ENCODE data around the gene SEC14L2. TPM values are rescaled to one million over a fixed set of nuclear protein-coding genes. Genes with fewer than 3 reads are reported as not detected.
"Not testable (repeated sequence)": the region's sequence is repeated elsewhere in the genome, so short reads cannot be mapped to it uniquely, and the experiment has no call there.

Gene SEC14L2
- total RNA-seq, 4 donors from 2014 or later = 10.0 to 29.1 (median 12.4) TPM

DNA sequence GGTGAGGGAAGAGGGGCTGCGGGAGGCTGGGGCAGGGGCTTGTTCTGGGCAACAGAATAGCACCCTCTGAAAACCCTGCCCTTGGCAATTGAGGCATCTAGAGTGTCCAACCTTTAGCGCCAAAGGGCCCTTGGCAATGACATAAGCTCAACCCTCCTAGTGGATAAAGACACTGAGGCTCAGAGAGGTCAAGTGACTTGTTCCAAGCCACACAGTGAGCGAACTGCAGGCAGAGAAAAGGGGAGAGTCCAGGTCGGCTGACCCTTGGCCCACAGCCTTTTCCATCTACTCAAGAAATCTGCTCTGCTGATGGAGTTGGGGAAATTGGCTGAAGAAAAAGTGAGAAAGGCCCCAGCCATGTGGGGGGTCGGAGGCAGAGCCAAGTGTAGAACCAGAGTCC lies 2.9 kb downstream of the SEC14L2 start:
- peaks cover 0 to 17% of the 10 kb centered on the region in 2 donors for H3K27me3 ChIP-seq
- no peak for TF ChIP-seq POLR2A (IDR thresholded peaks at IDR 0.05)
- TF ChIP-seq, protein P1, sequence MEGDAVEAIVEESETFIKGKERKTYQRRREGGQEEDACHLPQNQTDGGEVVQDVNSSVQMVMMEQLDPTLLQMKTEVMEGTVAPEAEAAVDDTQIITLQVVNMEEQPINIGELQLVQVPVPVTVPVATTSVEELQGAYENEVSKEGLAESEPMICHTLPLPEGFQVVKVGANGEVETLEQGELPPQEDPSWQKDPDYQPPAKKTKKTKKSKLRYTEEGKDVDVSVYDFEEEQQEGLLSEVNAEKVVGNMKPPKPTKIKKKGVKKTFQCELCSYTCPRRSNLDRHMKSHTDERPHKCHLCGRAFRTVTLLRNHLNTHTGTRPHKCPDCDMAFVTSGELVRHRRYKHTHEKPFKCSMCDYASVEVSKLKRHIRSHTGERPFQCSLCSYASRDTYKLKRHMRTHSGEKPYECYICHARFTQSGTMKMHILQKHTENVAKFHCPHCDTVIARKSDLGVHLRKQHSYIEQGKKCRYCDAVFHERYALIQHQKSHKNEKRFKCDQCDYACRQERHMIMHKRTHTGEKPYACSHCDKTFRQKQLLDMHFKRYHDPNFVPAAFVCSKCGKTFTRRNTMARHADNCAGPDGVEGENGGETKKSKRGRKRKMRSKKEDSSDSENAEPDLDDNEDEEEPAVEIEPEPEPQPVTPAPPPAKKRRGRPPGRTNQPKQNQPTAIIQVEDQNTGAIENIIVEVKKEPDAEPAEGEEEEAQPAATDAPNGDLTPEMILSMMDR (IDR thresholded peaks at IDR 0.05) = no peak
- no peak for TF ChIP-seq EP300 (IDR thresholded peaks at IDR 0.05)
- H3K4me3 ChIP-seq = no peak overlapping the region
- no peak for DNase-seq (ENCODE audit: low spot score in 2 of 2)
- WGBS, 2 donors = 64 to 70% methylated on average over 5 of the region's 5 CpGs
- H3K4me1 ChIP-seq = peaks cover 0 to 50% (median 10%) of the 10 kb centered on the region in 4 donors
- peak overlapping the region in 2 of 4 donors; percentile 88 to 91 for H3K27ac ChIP-seq
- H3K36me3 ChIP-seq = peaks cover 0 to 6% (median 0%) of the 10 kb centered on the region in 3 donors
- no peaks in the 10 kb centered on the region for H3K9me3 ChIP-seq

- H3K9me3 ChIP-seq = no peaks in the 10 kb centered on the region
- peaks cover 0 to 13% of the 10 kb centered on the region in 2 donors for H3K27me3 ChIP-seq
- DNase-seq (ENCODE audit: low spot score in 2 of 2) = no peak
- H3K4me1 ChIP-seq = peaks cover 0 to 50% (median 12%) of the 10 kb centered on the region in 4 donors
- no peak overlapping the region for H3K4me3 ChIP-seq
- H3K36me3 ChIP-seq = peaks cover 0 to 6% (median 0%) of the 10 kb centered on the region in 3 donors
- WGBS, 2 donors = 80 to 94% methylated on average over 1 of the region's 1 CpG
- peak overlapping the region in 2 of 4 donors; percentile 88 to 91 for H3K27ac ChIP-seq
- no peak for TF ChIP-seq EP300 (IDR thresholded peaks at IDR 0.05)
- TF ChIP-seq POLR2A (IDR thresholded peaks at IDR 0.05) = no peak
- TF ChIP-seq, protein P1 (IDR thresholded peaks at IDR 0.05) = no peak
Measured at GRCh38 chr22:30400159-30400558, 3.3 kb downstream of the SEC14L2 start.

GRCh38 chr22:30401024-30401423 lies 4.2 kb downstream of the SEC14L2 start:
- not testable (repeated sequence) for DNase-seq (ENCODE audit: low spot score in 2 of 2); H3K9me3 ChIP-seq; H3K36me3 ChIP-seq; H3K4me3 ChIP-seq
- Histone ChIP-seq H3K27ac (peak overlapping the region in 1 of 4 donors; percentile 79), H3K4me1 (peaks cover 0 to 52% (median 13%) of the 10 kb centered on the region in 4 donors), H3K27me3 (peaks cover 0 to 13% of the 10 kb centered on the region in 2 donors)
- 93 to 98% methylated on average over 3 of the region's 3 CpGs for WGBS, 2 donors

DNA sequence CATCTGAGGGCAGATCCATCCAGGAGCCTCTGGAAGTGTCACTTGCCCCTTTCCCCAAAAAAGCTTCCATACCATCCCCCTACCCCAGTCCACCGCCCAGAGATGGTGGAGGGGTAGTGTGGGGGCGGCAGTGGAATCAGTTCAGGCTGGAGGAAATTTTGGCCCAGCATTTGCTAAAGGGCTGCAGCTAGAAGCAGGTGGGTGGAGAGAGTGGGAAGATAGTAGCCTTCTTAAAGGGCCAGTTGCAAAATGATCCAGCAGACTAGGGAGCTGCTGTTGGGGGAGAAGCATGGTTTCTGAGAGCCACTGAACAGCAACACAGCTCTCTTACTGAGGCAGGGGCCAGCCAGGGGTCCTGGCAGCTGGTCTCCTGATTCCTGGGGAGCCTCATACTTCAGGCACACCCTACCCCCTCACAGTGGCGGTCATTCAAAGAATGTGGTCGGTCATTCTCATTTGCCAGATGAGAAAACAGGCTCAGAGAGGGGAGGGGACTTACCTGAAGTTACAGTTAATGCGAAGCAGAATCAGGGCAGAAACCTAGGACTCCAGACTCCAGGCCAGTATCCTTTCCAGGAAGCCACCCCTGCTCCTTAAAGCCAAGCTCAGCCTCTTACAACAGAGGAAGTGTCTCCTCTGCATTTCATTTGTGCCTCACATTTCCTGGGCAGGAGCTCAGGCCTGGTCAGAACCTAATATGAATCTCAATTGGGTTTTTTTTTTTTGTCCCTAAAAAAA lies 5.4 kb downstream of the SEC14L2 start:
- H3K27me3 ChIP-seq = peaks cover 0 to 7% of the 10 kb centered on the region in 2 donors
- peaks cover 0 to 49% (median 12%) of the 10 kb centered on the region in 4 donors for H3K4me1 ChIP-seq
- peak overlapping the region in 3 of 4 donors; percentile 27 to 79 (median 74) for H3K27ac ChIP-seq
- no peak for DNase-seq (ENCODE audit: low spot score in 2 of 2)
- peaks cover 0 to 18% (median 0%) of the 10 kb centered on the region in 3 donors for H3K36me3 ChIP-seq
- WGBS, 2 donors = 32 to 52% methylated on average over 5 of the region's 5 CpGs
- no peaks in the 10 kb centered on the region for H3K9me3 ChIP-seq
- no peak overlapping the region for H3K4me3 ChIP-seq
- no peak for TF ChIP-seq POLR2A (IDR thresholded peaks at IDR 0.05)
- TF ChIP-seq EP300 (IDR thresholded peaks at IDR 0.05) = peak in 1 of 2 donors; percentile 31
- TF ChIP-seq, protein P1 (IDR thresholded peaks at IDR 0.05) = no peak

DNA sequence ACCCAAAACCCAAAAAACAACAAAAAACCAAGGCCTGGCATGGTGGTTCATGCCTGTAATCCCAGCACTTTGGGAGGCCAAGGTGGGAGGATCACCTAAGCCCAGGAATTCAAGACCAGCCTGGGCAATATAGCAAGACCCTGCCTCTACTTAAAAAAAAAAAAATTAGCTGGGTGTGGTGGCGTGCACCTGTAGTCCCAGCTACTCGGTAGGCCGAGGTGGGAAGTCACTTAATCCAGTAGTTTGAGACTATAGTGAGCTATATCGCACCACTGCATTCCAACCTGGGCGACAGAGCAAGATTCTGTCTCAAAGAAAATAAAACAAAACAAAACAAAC lies 5.9 kb downstream of the SEC14L2 start:
- peaks cover 0 to 44% (median 9%) of the 10 kb centered on the region in 4 donors for H3K4me1 ChIP-seq
- H3K27ac ChIP-seq = peak overlapping the region in 3 of 4 donors; percentile 5 to 79 (median 43)
- H3K9me3 ChIP-seq; DNase-seq (ENCODE audit: low spot score in 2 of 2); H3K4me3 ChIP-seq; H3K27me3 ChIP-seq: not testable (repeated sequence)
- WGBS, 2 donors = 90 to 93% methylated on average over 5 of the region's 5 CpGs
- peaks cover 0 to 23% (median 0%) of the 10 kb centered on the region in 3 donors for H3K36me3 ChIP-seq

- WGBS, 2 donors = 63 to 85% methylated on average over 6 of the region's 6 CpGs
- TF ChIP-seq POLR2A (IDR thresholded peaks at IDR 0.05) (no peak), EP300 (IDR thresholded peaks at IDR 0.05) (no peak)
- TF ChIP-seq, protein P1 (IDR thresholded peaks at IDR 0.05) = no peak
- DNase-seq (ENCODE audit: low spot score in 2 of 2) = no peak
- Histone ChIP-seq H3K36me3 (peaks cover 0 to 37% (median 0%) of the 10 kb centered on the region in 3 donors), H3K27ac (no peak overlapping the region), H3K27me3 (no peaks in the 10 kb centered on the region), H3K4me1 (peaks cover 0 to 28% (median 6%) of the 10 kb centered on the region in 4 donors), H3K9me3 (no peaks in the 10 kb centered on the region), H3K4me3 (no peak overlapping the region)
Measured at GRCh38 chr22:30404307-30404706, 7.5 kb downstream of the SEC14L2 start.

All from tibial nerve (tissue), 4 donors.